Measurements from ENCODE around the gene E2F1.

Gene E2F1

GRCh38 chr20:33627577-33628216 is 58.5 kb downstream of the E2F1 start:
- H2AFZ ChIP-seq (ENCODE audit: low read length), result no peak overlapping the region
- no peaks in the 10 kb centered on the region for H3K79me2 ChIP-seq (ENCODE audit: low read length)
- H3K27me3 ChIP-seq (replicated peaks; ENCODE audit: insufficient read depth, low read length), result no peaks in the 10 kb centered on the region
- H4K20me1 ChIP-seq (ENCODE audit: insufficient read depth, low read length), result no peaks in the 10 kb centered on the region
- no peak overlapping the region for H3K9ac ChIP-seq (ENCODE audit: low read length)
- H3K4me1 ChIP-seq (ENCODE audit: low read length), result no peaks in the 10 kb centered on the region
- H3K27ac ChIP-seq (ENCODE audit: low read length), result no peak overlapping the region
- no peaks in the 10 kb centered on the region for H3K9me2 ChIP-seq (replicated peaks; ENCODE audit: insufficient read depth, low read length)
- no peak overlapping the region for H3K4me3 ChIP-seq (ENCODE audit: low read length)
- H3K9me3 ChIP-seq (replicated peaks; ENCODE audit: insufficient read depth, low read length), result no peaks in the 10 kb centered on the region
- no peaks in the 10 kb centered on the region for H3K36me3 ChIP-seq (replicated peaks; ENCODE audit: insufficient read depth, low read length)
- DNase-seq, result no peak
- TF ChIP-seq CTCF (IDR thresholded peaks at IDR 0.05; ENCODE audit: low read length) (no peak), EZH2phosphoT487 (IDR thresholded peaks at IDR 0.05; ENCODE audit: low read length) (no peak), EZH2 (optimal IDR thresholded peaks at IDR 0.05; ENCODE audit: low read depth, low read length) (no peak)
- H3K4me2 ChIP-seq (ENCODE audit: low read depth, low read length), result no peak overlapping the region
- H3F3A ChIP-seq (ENCODE audit: insufficient read depth, low read length), result no peaks in the 10 kb centered on the region

DNA sequence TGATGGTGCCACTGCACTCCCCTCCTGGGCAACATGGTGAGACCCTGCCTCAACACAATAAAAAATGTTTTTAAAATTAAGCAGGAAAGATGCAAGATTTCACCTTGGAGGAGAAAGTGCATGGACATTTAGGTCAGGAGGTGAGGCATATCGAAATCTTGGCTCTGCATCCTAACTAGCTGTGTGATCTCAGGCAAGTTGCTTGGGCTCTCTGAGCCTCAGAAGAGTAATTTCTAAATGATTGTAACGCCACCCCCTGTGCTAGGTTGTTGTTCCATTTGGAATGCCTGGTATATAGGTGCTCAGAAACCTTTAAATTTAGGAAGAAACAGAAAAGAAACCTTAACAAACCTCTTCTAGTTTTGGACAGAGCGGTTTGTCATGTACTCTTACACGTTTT is 60.0 kb downstream of the E2F1 start:
- H3K27ac ChIP-seq (ENCODE audit: low read length), result no peak overlapping the region
- H3K4me2 ChIP-seq (ENCODE audit: low read depth, low read length), result no peak overlapping the region
- H4K20me1 ChIP-seq (ENCODE audit: insufficient read depth, low read length), result no peaks in the 10 kb centered on the region
- no peaks in the 10 kb centered on the region for H3K4me1 ChIP-seq (ENCODE audit: low read length)
- no peak overlapping the region for H3K4me3 ChIP-seq (ENCODE audit: low read length)
- H3K9me2 ChIP-seq (replicated peaks; ENCODE audit: insufficient read depth, low read length), result no peaks in the 10 kb centered on the region
- no peaks in the 10 kb centered on the region for H3K36me3 ChIP-seq (replicated peaks; ENCODE audit: insufficient read depth, low read length)
- no peaks in the 10 kb centered on the region for H3F3A ChIP-seq (ENCODE audit: insufficient read depth, low read length)
- no peak overlapping the region for H3K9ac ChIP-seq (ENCODE audit: low read length)
- no peaks in the 10 kb centered on the region for H3K9me3 ChIP-seq (replicated peaks; ENCODE audit: insufficient read depth, low read length)
- TF ChIP-seq CTCF (IDR thresholded peaks at IDR 0.05; ENCODE audit: low read length) (no peak), EZH2phosphoT487 (IDR thresholded peaks at IDR 0.05; ENCODE audit: low read length) (no peak), EZH2 (optimal IDR thresholded peaks at IDR 0.05; ENCODE audit: low read depth, low read length) (no peak)
- no peaks in the 10 kb centered on the region for H3K27me3 ChIP-seq (replicated peaks; ENCODE audit: insufficient read depth, low read length)
- H2AFZ ChIP-seq (ENCODE audit: low read length), result no peak overlapping the region
- DNase-seq, result no peak
- H3K79me2 ChIP-seq (ENCODE audit: low read length), result no peaks in the 10 kb centered on the region
